Measurements from ENCODE around the gene B4GALT1. TPM values are rescaled to one million over a fixed set of nuclear protein-coding genes. Genes with fewer than 3 reads are reported as not detected.

B4GALT1 gene
- total RNA-seq, 2 donors from 2014 or later, result 31.3 to 42.3 TPM

GRCh38 chr9:33138768-33139167 lies 28.4 kb downstream of the B4GALT1 start:
- peaks cover 0 to 1% of the 10 kb centered on the region in 2 donors for H3K36me3 ChIP-seq (replicated peaks in 1 of 2; ENCODE audit: insufficient read depth in 1 of 2, low read depth in 2 of 2)
- intact Hi-C loops (cut with DNase I), result no loop called here
- H3K4me1 ChIP-seq, result peaks cover 51% of the 10 kb centered on the region
- ATAC-seq, result no peak
- peak overlapping the region in 1 of 4 donors; percentile 1 for H3K27ac ChIP-seq
- no peaks in the 10 kb centered on the region for H3K9me3 ChIP-seq
- H3K27me3 ChIP-seq, result no peaks in the 10 kb centered on the region
- WGBS, 2 donors, result 87 to 94% methylated on average over 7 of the region's 7 CpGs
- TF ChIP-seq POLR2A (IDR thresholded peaks at IDR 0.05) (no peak), CTCF (IDR thresholded peaks at IDR 0.05) (no peak)
- DNase-seq, result no peak
- no peak overlapping the region for H3K4me3 ChIP-seq

- no peaks in the 10 kb centered on the region for H3K27me3 ChIP-seq
- H3K4me1 ChIP-seq, result peaks cover 42% of the 10 kb centered on the region
- no peak for TF ChIP-seq CTCF (IDR thresholded peaks at IDR 0.05)
- WGBS, 2 donors, result 89 to 90% methylated on average over 9 to 10 of the region's 11 CpGs
- no peak for DNase-seq
- no peak overlapping the region for H3K4me3 ChIP-seq
- intact Hi-C loops (cut with DNase I), result no loop called here
- H3K36me3 ChIP-seq (replicated peaks in 1 of 2; ENCODE audit: insufficient read depth in 1 of 2, low read depth in 2 of 2), result peaks cover 0 to 4% of the 10 kb centered on the region in 2 donors
- no peak for ATAC-seq
- no peaks in the 10 kb centered on the region for H3K9me3 ChIP-seq
- H3K27ac ChIP-seq, result no peak overlapping the region
Measured at GRCh38 chr9:33137781-33138264, 29.3 kb downstream of the B4GALT1 start.

- no peak for DNase-seq
- ATAC-seq, result no peak
- Histone ChIP-seq H3K27me3 (no peaks in the 10 kb centered on the region), H3K27ac (no peak overlapping the region), H3K4me1 (peaks cover 47% of the 10 kb centered on the region), H3K4me3 (no peak overlapping the region), H3K9me3 (no peaks in the 10 kb centered on the region), H3K36me3 (replicated peaks in 1 of 2; ENCODE audit: insufficient read depth in 1 of 2, low read depth in 2 of 2) (peaks cover 0 to 4% of the 10 kb centered on the region in 2 donors)
- 80 to 86% methylated on average over 9 to 10 of the region's 10 CpGs for WGBS, 2 donors
- intact Hi-C loops (cut with DNase I), result no loop called here
- TF ChIP-seq POLR2A (IDR thresholded peaks at IDR 0.05) (no peak), CTCF (IDR thresholded peaks at IDR 0.05) (no peak)
Measured at GRCh38 chr9:33136721-33137670, 30.1 kb downstream of the B4GALT1 start.

- peaks cover 43% of the 10 kb centered on the region for H3K4me1 ChIP-seq
- WGBS, 2 donors, result 62 to 65% methylated on average over 7 to 8 of the region's 8 CpGs
- H3K27me3 ChIP-seq, result no peaks in the 10 kb centered on the region
- ATAC-seq (no peak), DNase-seq (peak in 2 of 4 donors; percentile 22 to 35)
- peak overlapping the region in 2 of 4 donors; percentile 25 to 49 for H3K27ac ChIP-seq
- no peak for TF ChIP-seq POLR2A (IDR thresholded peaks at IDR 0.05)
- intact Hi-C loops (cut with DNase I), result no loop called here
- H3K36me3 ChIP-seq (replicated peaks in 1 of 2; ENCODE audit: insufficient read depth in 1 of 2, low read depth in 2 of 2), result peaks cover 0 to 4% of the 10 kb centered on the region in 2 donors
- no peaks in the 10 kb centered on the region for H3K9me3 ChIP-seq
- no peak overlapping the region for H3K4me3 ChIP-seq
Measured at GRCh38 chr9:33135470-33135958, 31.6 kb downstream of the B4GALT1 start.

GRCh38 chr9:33135031-33135461 lies 32.1 kb downstream of the B4GALT1 start:
- peaks cover 40% of the 10 kb centered on the region for H3K4me1 ChIP-seq
- intact Hi-C loops (cut with DNase I), result no loop called here
- TF ChIP-seq POLR2A (IDR thresholded peaks at IDR 0.05) (no peak), CTCF (IDR thresholded peaks at IDR 0.05) (no peak)
- H3K27ac ChIP-seq, result peak overlapping the region in 1 of 4 donors; percentile 49
- H3K9me3 ChIP-seq, result no peaks in the 10 kb centered on the region
- DNase-seq, result no peak
- 93 to 97% methylated on average over 8 of the region's 8 CpGs for WGBS, 2 donors
- no peaks in the 10 kb centered on the region for H3K27me3 ChIP-seq
- ATAC-seq, result no peak
- no peak overlapping the region for H3K4me3 ChIP-seq
- H3K36me3 ChIP-seq (replicated peaks in 1 of 2; ENCODE audit: insufficient read depth in 1 of 2, low read depth in 2 of 2), result peaks cover 0 to 4% of the 10 kb centered on the region in 2 donors

Measured in body of pancreas (tissue), 4 donors.